Lower leg skin (tissue), 4 donors: Measurements from ENCODE around the gene GDPD3. TPM values are rescaled to one million over a fixed set of nuclear protein-coding genes. Genes with fewer than 3 reads are reported as not detected.
"Not testable (repeated sequence)": the region's sequence is repeated elsewhere in the genome, so short reads cannot be mapped to it uniquely, and the experiment has no call there.

Experiments
- DNase-seq, 2 donors: peaks; one replicate each; pipeline ENCODE4 v3.0.0-alpha.2; 2019; ENCODE audit warnings: low spot score in 2 of 2
- H3K4me3 ChIP-seq: fragments of 200-600 bp; sonication (generic); 2 replicates; pipeline ENCODE4 v1.5.1; 2017; ENCODE audit warnings: mild to moderate bottlenecking, low read depth; ENCODE audit not compliant: poor library complexity, severe bottlenecking
- CTCF ChIP-seq, 3 donors: fragments of 450-650 bp; IDR thresholded peaks; one replicate each; pipeline ENCODE4 v1.5.1; 2016; ENCODE audit warnings: antibody characterized with exemption in 3 of 3, mild to moderate bottlenecking in 3 of 3, moderate library complexity in 2 of 3
- POLR2A ChIP-seq, 2 donors: fragments of 450-650 bp; IDR thresholded peaks; one replicate each; pipeline ENCODE4 v1.6.1; 2016 to 2017; ENCODE audit warnings: antibody characterized with exemption in 2 of 2, mild to moderate bottlenecking in 1 of 2, moderate library complexity in 1 of 2
- WGBS, 2 donors: methylation state at CpG; one replicate each; pipeline ENCODE4 v1.1.5; 2018; 5-methylcytosine and 5-hydroxymethylcytosine counted together
- intact Hi-C: fragments of 100-400 bp; cut with DNase I; formaldehyde crosslinking; loops from one replicate; pipeline ENCODE4 v1.15.0; 2023; ENCODE audit warnings: low total_unique reads
- total RNA-seq, 4 donors: library from RNA; depleted of rRNA; stranded (reverse); fragments of >200 nt; gene quantifications; one replicate each; pipeline ENCODE4 v1.1.0, GENCODE V29; 2016

The GDPD3 gene
- total RNA-seq, 4 donors from 2014 or later: 7.4 to 15.2 (median 11.6) TPM

GRCh38 chr16:30115238-30115637 lies 1.9 kb upstream of the GDPD3 start:
- H3K4me3 ChIP-seq: no peak overlapping the region
- DNase-seq: no peak
- TF ChIP-seq CTCF (IDR thresholded peaks at IDR 0.05) (no peak), POLR2A (IDR thresholded peaks at IDR 0.05) (no peak)
- intact Hi-C loops: no loop called here
- 65 to 74% methylated on average over 7 of the region's 7 CpGs for WGBS, 2 donors

- DNase-seq, H3K4me3 ChIP-seq, intact Hi-C loops: not testable (repeated sequence)
- 86 to 87% methylated on average over 7 of the region's 7 CpGs for WGBS, 2 donors
These were observed 1.5 kb upstream of the GDPD3 start for GRCh38 chr16:30114833-30115232.

GRCh38 chr16:30114411-30114810 lies 1.1 kb upstream of the GDPD3 start:
- WGBS, 2 donors: 70 to 77% methylated on average over 11 of the region's 11 CpGs
- TF ChIP-seq CTCF (IDR thresholded peaks at IDR 0.05) (no peak), POLR2A (IDR thresholded peaks at IDR 0.05) (no peak)
- no peak overlapping the region for H3K4me3 ChIP-seq
- no peak for DNase-seq
- intact Hi-C loops: no loop called here

GRCh38 chr16:30113711-30114333 lies 485 bp upstream of the GDPD3 start:
- no peak for DNase-seq
- H3K4me3 ChIP-seq: no peak overlapping the region

GRCh38 chr16:30112197-30113030 lies 923 bp downstream of the GDPD3 start:
- intact Hi-C loops: no loop called here

More at GRCh38 chr16:30113711-30114333, 485 bp upstream of the GDPD3 start:
- intact Hi-C loops: no loop called here
- WGBS, 2 donors: 88 to 93% methylated on average over 17 to 20 of the region's 20 CpGs
- TF ChIP-seq POLR2A (IDR thresholded peaks at IDR 0.05) (no peak), CTCF (IDR thresholded peaks at IDR 0.05) (no peak)

More at GRCh38 chr16:30112197-30113030, 923 bp downstream of the GDPD3 start:
- WGBS, 2 donors: 88 to 89% methylated on average over 28 to 29 of the region's 29 CpGs
- peak in 1 of 2 donors; percentile 89 for DNase-seq
- no peak overlapping the region for H3K4me3 ChIP-seq
- TF ChIP-seq POLR2A (IDR thresholded peaks at IDR 0.05): no peak
- peak in 1 of 3 donors; percentile 16 for TF ChIP-seq CTCF (IDR thresholded peaks at IDR 0.05)
